ENCODE measurements around the gene THAP7.
"Not testable (repeated sequence)": the region's sequence is repeated elsewhere in the genome, so short reads cannot be mapped to it uniquely, and the experiment has no call there.

The THAP7 gene

GRCh38 chr22:21010426-21011113 lies 8.7 kb upstream of the THAP7 start:
- H3K4me3 ChIP-seq (ENCODE audit: insufficient read depth, low read depth, low read length) = no peak overlapping the region
- H3K27ac ChIP-seq (ENCODE audit: insufficient read depth, low read depth, low read length, poor library complexity, severe bottlenecking) = no peak overlapping the region
- no peaks in the 10 kb centered on the region for H3K9me3 ChIP-seq (ENCODE audit: control insufficient read depth, low read length)
- no peaks in the 10 kb centered on the region for H3K36me3 ChIP-seq (ENCODE audit: control insufficient read depth, insufficient read depth, low read length)
- 85 to 89% methylated on average over 3 of the region's 3 CpGs for WGBS, 2 experiments
- no peaks in the 10 kb centered on the region for H3K27me3 ChIP-seq (ENCODE audit: control insufficient read depth, insufficient read depth, low read length, poor library complexity, severe bottlenecking)
- H3K4me1 ChIP-seq (ENCODE audit: control insufficient read depth, insufficient read depth, low read length) = peaks cover 23% of the 10 kb centered on the region

- Histone ChIP-seq H3K4me3 (ENCODE audit: insufficient read depth, low read depth, low read length) (no peak overlapping the region), H3K36me3 (ENCODE audit: control insufficient read depth, insufficient read depth, low read length) (no peaks in the 10 kb centered on the region), H3K4me1 (ENCODE audit: control insufficient read depth, insufficient read depth, low read length) (peaks cover 15% of the 10 kb centered on the region), H3K9me3 (ENCODE audit: control insufficient read depth, low read length) (no peaks in the 10 kb centered on the region), H3K27ac (ENCODE audit: insufficient read depth, low read depth, low read length, poor library complexity, severe bottlenecking) (no peak overlapping the region), H3K27me3 (ENCODE audit: control insufficient read depth, insufficient read depth, low read length, poor library complexity, severe bottlenecking) (no peaks in the 10 kb centered on the region)
- 72 to 76% methylated on average over 10 of the region's 10 CpGs for WGBS, 2 experiments
Observed at GRCh38 chr22:21009638-21010425, 7.9 kb upstream of the THAP7 start.

- not testable (repeated sequence) for H3K9me3 ChIP-seq (ENCODE audit: control insufficient read depth, low read length); H3K4me3 ChIP-seq (ENCODE audit: insufficient read depth, low read depth, low read length); H3K27me3 ChIP-seq (ENCODE audit: control insufficient read depth, insufficient read depth, low read length, poor library complexity, severe bottlenecking); H3K36me3 ChIP-seq (ENCODE audit: control insufficient read depth, insufficient read depth, low read length); H3K27ac ChIP-seq (ENCODE audit: insufficient read depth, low read depth, low read length, poor library complexity, severe bottlenecking)
- 88% methylated on average over 13 of the region's 13 CpGs for WGBS, 2 experiments
- H3K4me1 ChIP-seq (ENCODE audit: control insufficient read depth, insufficient read depth, low read length) = peaks cover 13% of the 10 kb centered on the region
Observed at GRCh38 chr22:21009208-21009607, 7.3 kb upstream of the THAP7 start.

- peaks cover 13% of the 10 kb centered on the region for H3K4me1 ChIP-seq (ENCODE audit: control insufficient read depth, insufficient read depth, low read length)
- WGBS, 2 experiments = 84 to 88% methylated on average over 4 of the region's 4 CpGs
- H3K9me3 ChIP-seq (ENCODE audit: control insufficient read depth, low read length) = no peaks in the 10 kb centered on the region
- H3K27ac ChIP-seq (ENCODE audit: insufficient read depth, low read depth, low read length, poor library complexity, severe bottlenecking) = no peak overlapping the region
- no peak overlapping the region for H3K4me3 ChIP-seq (ENCODE audit: insufficient read depth, low read depth, low read length)
- no peaks in the 10 kb centered on the region for H3K27me3 ChIP-seq (ENCODE audit: control insufficient read depth, insufficient read depth, low read length, poor library complexity, severe bottlenecking)
- H3K36me3 ChIP-seq (ENCODE audit: control insufficient read depth, insufficient read depth, low read length) = peaks cover 4% of the 10 kb centered on the region
Observed at GRCh38 chr22:21003782-21004181, 1.9 kb upstream of the THAP7 start.

- WGBS, 2 experiments = 22 to 24% methylated on average over 26 of the region's 26 CpGs
- H3K27me3 ChIP-seq (ENCODE audit: control insufficient read depth, insufficient read depth, low read length, poor library complexity, severe bottlenecking) = no peaks in the 10 kb centered on the region
- H3K4me3 ChIP-seq (ENCODE audit: insufficient read depth, low read depth, low read length) = peak overlapping the region; percentile 58
- H3K9me3 ChIP-seq (ENCODE audit: control insufficient read depth, low read length) = no peaks in the 10 kb centered on the region
- peaks cover 13% of the 10 kb centered on the region for H3K4me1 ChIP-seq (ENCODE audit: control insufficient read depth, insufficient read depth, low read length)
- H3K36me3 ChIP-seq (ENCODE audit: control insufficient read depth, insufficient read depth, low read length) = peaks cover 4% of the 10 kb centered on the region
- peak overlapping the region; percentile 85 for H3K27ac ChIP-seq (ENCODE audit: insufficient read depth, low read depth, low read length, poor library complexity, severe bottlenecking)
Observed at GRCh38 chr22:21000987-21001600, 824 bp downstream of the THAP7 start.

GRCh38 chr22:21000207-21000986 lies 1.5 kb downstream of the THAP7 start:
- Histone ChIP-seq H3K27me3 (ENCODE audit: control insufficient read depth, insufficient read depth, low read length, poor library complexity, severe bottlenecking) (no peaks in the 10 kb centered on the region), H3K4me1 (ENCODE audit: control insufficient read depth, insufficient read depth, low read length) (peaks cover 13% of the 10 kb centered on the region), H3K36me3 (ENCODE audit: control insufficient read depth, insufficient read depth, low read length) (peaks cover 4% of the 10 kb centered on the region), H3K27ac (ENCODE audit: insufficient read depth, low read depth, low read length, poor library complexity, severe bottlenecking) (no peak overlapping the region), H3K4me3 (ENCODE audit: insufficient read depth, low read depth, low read length) (peak overlapping the region; percentile 58), H3K9me3 (ENCODE audit: control insufficient read depth, low read length) (no peaks in the 10 kb centered on the region)
- WGBS, 2 experiments = 85 to 87% methylated on average over 22 of the region's 22 CpGs

- H3K4me1 ChIP-seq (ENCODE audit: control insufficient read depth, insufficient read depth, low read length) = peaks cover 13% of the 10 kb centered on the region
- H3K9me3 ChIP-seq (ENCODE audit: control insufficient read depth, low read length) = no peaks in the 10 kb centered on the region
- peaks cover 4% of the 10 kb centered on the region for H3K36me3 ChIP-seq (ENCODE audit: control insufficient read depth, insufficient read depth, low read length)
- no peak overlapping the region for H3K27ac ChIP-seq (ENCODE audit: insufficient read depth, low read depth, low read length, poor library complexity, severe bottlenecking)
- no peak overlapping the region for H3K4me3 ChIP-seq (ENCODE audit: insufficient read depth, low read depth, low read length)
- WGBS, 2 experiments = 95 to 96% methylated on average over 27 of the region's 27 CpGs
- no peaks in the 10 kb centered on the region for H3K27me3 ChIP-seq (ENCODE audit: control insufficient read depth, insufficient read depth, low read length, poor library complexity, severe bottlenecking)
Observed at GRCh38 chr22:20999350-21000206, 2.3 kb downstream of the THAP7 start.

- Histone ChIP-seq H3K36me3 (ENCODE audit: control insufficient read depth, insufficient read depth, low read length) (peaks cover 4% of the 10 kb centered on the region), H3K4me1 (ENCODE audit: control insufficient read depth, insufficient read depth, low read length) (peaks cover 13% of the 10 kb centered on the region), H3K27ac (ENCODE audit: insufficient read depth, low read depth, low read length, poor library complexity, severe bottlenecking) (no peak overlapping the region), H3K9me3 (ENCODE audit: control insufficient read depth, low read length) (no peaks in the 10 kb centered on the region), H3K4me3 (ENCODE audit: insufficient read depth, low read depth, low read length) (no peak overlapping the region), H3K27me3 (ENCODE audit: control insufficient read depth, insufficient read depth, low read length, poor library complexity, severe bottlenecking) (no peaks in the 10 kb centered on the region)
- WGBS, 2 experiments = 80 to 82% methylated on average over 7 of the region's 7 CpGs
Observed at GRCh38 chr22:20998411-20999336, 3.2 kb downstream of the THAP7 start.
